ENCODE measurements around the gene VAPA. TPM values are rescaled to one million over a fixed set of nuclear protein-coding genes. Genes with fewer than 3 reads are reported as not detected.
A peak's percentile ranks its signal among the peaks of the same experiment; 100 is the strongest.

Gene VAPA
- total and polyA plus RNA-seq, 2 of the 4 experiments (the other 2 are of a cell fraction): 199 to 206 TPM

DNA sequence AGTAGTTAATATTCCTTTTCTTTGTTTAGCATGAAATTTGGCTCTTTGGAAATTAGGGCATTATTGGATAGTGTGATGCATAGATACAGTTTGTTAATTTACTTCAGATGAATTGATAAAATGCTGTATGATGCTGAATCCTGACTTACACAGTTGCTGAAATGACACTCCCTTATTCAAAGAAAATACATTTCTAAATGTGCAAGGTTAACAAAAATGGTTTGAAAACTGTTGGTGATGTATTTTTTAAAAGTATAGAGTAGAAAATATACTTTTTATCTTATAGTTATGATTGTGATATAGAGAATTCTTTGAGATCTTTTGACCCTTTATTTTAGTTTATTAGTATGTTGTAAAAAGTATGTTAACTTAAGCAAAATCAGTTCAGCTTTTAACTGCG is 27.8 kb downstream of the VAPA start:
- H4K5ac ChIP-seq (ENCODE audit: low read depth, low read length): no peak overlapping the region
- ATAC-seq (ENCODE audit: low read depth) (no peak), DNase-seq (no peak)
- no peak overlapping the region for H3K4me3 ChIP-seq (ENCODE audit: insufficient read depth, low read depth, low read length)
- H3K79me1 ChIP-seq (ENCODE audit: low read depth in 1 of 2, low read length in 2 of 2): peaks cover 29 to 64% of the 10 kb centered on the region in 2 experiments
- H3K9ac ChIP-seq (ENCODE audit: low read depth, low read length): no peak overlapping the region
- no CpG with 5 or more reads among the region's 1 CpG for WGBS, 2 experiments (ENCODE audit: extremely low coverage in 2 of 2, insufficient read length in 1 of 2)
- no peak overlapping the region for H2BK120ac ChIP-seq (ENCODE audit: low read depth, low read length)
- no peak overlapping the region for H4K91ac ChIP-seq (ENCODE audit: insufficient read depth, low read depth, low read length)
- no peak overlapping the region for H3K14ac ChIP-seq (replicated peaks; ENCODE audit: low read depth, low read length)
- intact Hi-C loops (cut with micrococcal nuclease) (no loop called here), in situ Hi-C loops (cut with MboI; ENCODE audit: low sequenced_read_pairs) (loop anchor here (10.0 to 25.0 kb wide), 2 partner anchors 229 to 357 kb away; partner anchors contain the start of gene RAB31), dilution Hi-C loops (cut with HindIII; ENCODE audit: low sequenced_read_pairs, unreplicated experiment) (no loop called here)
- no peak overlapping the region for H2AK5ac ChIP-seq (ENCODE audit: low read depth, low read length)
- no peak overlapping the region for H2AFZ ChIP-seq (replicated peaks; ENCODE audit: low read length, poor library complexity)
- peaks cover 8% of the 10 kb centered on the region for H3K9me1 ChIP-seq (ENCODE audit: insufficient read depth, low read length)
- H2AK9ac ChIP-seq (replicated peaks; ENCODE audit: low read depth, low read length, poor library complexity): no peak overlapping the region
- 0 out of 2 replicates have a peak, but pooled peaks cover 3% of the 10 kb centered on the region for H3K4me1 ChIP-seq (ENCODE audit: control insufficient read depth, insufficient read depth, low read length)
- H4K20me1 ChIP-seq (ENCODE audit: insufficient read depth, low read length): peaks cover 31% of the 10 kb centered on the region; the same call in 1 of the 2 replicates
- H3K4ac ChIP-seq (ENCODE audit: low read depth, low read length): no peak overlapping the region
- ChIA-PET CTCF (no interaction called here), POLR2A (ENCODE audit: unreplicated experiment) (no interaction called here)
- H3K4me2 ChIP-seq (ENCODE audit: low read depth, low read length): no peak overlapping the region
- no peaks in the 10 kb centered on the region for H3K27me3 ChIP-seq (ENCODE audit: control insufficient read depth, insufficient read depth, low read length)
- H3K27ac ChIP-seq (ENCODE audit: insufficient read depth, low read length): no peak overlapping the region
- no peaks in the 10 kb centered on the region for H3K9me3 ChIP-seq (ENCODE audit: control insufficient read depth, insufficient read depth, low read length)
- no peak overlapping the region for H3K18ac ChIP-seq (ENCODE audit: low read depth, low read length)
- H2BK5ac ChIP-seq (ENCODE audit: low read depth, low read length, poor library complexity, severe bottlenecking): no peak overlapping the region
- peaks cover 25% of the 10 kb centered on the region for H3K36me3 ChIP-seq (ENCODE audit: control insufficient read depth, insufficient read depth, low read length)
- no peak overlapping the region for H2BK20ac ChIP-seq (ENCODE audit: low read depth, low read length)
- no peak overlapping the region for H3K23ac ChIP-seq (ENCODE audit: low read depth, low read length)
- no peak overlapping the region for H3K56ac ChIP-seq (ENCODE audit: extremely low read depth, insufficient read depth, low read length)
- no peak overlapping the region for H4K8ac ChIP-seq (ENCODE audit: low read depth in 2 of 2, low read length in 2 of 2)
- TF ChIP-seq RCOR1 (IDR thresholded peaks at IDR 0.05; ENCODE audit: insufficient replicate concordance, low read length) (no peak), MAFK (IDR thresholded peaks at IDR 0.05; ENCODE audit: low read depth, low read length) (0 out of 2 replicates have a peak, but pooled peaks have one; percentile 40)
- TF ChIP-seq, protein P1, sequence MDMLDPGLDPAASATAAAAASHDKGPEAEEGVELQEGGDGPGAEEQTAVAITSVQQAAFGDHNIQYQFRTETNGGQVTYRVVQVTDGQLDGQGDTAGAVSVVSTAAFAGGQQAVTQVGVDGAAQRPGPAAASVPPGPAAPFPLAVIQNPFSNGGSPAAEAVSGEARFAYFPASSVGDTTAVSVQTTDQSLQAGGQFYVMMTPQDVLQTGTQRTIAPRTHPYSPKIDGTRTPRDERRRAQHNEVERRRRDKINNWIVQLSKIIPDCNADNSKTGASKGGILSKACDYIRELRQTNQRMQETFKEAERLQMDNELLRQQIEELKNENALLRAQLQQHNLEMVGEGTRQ (IDR thresholded peaks at IDR 0.05; ENCODE audit: low read depth, low read length): no peak
- BruUV-seq (replicated peaks): no TSS peak
- H2BK15ac ChIP-seq (ENCODE audit: low read depth, low read length): no peak overlapping the region

Measured in IMR-90 (cell line).